Prostate gland (tissue), 2 donors: ENCODE data around the gene GRHL1.

Experiments used
- CTCF ChIP-seq, 4 experiments: fragments of 200-600 bp in 2 of 4; fragments of 450-650 bp in 2 of 4; sonication (generic) in 2 of 4; IDR thresholded peaks; 1 replicate in 3 of 4; 2 replicates in 1 of 4; pipeline ENCODE4 v1.5.1; 2016 to 2019; ENCODE audit warnings: antibody characterized with exemption in 4 of 4, mild to moderate bottlenecking in 2 of 4, moderate library complexity in 2 of 4
- POLR2A ChIP-seq: fragments of 450-650 bp; IDR thresholded peaks from one replicate; pipeline ENCODE4 v1.6.1; 2016; ENCODE audit warnings: antibody characterized with exemption, mild to moderate bottlenecking
- POLR2AphosphoS5 ChIP-seq: sonication (generic); formaldehyde crosslinking; IDR thresholded peaks from one replicate; pipeline ENCODE4 v1.6.1; 2017; ENCODE audit warnings: antibody characterized with exemption

- TF ChIP-seq POLR2A, result no peak
- no peak for TF ChIP-seq CTCF (IDR thresholded peaks at IDR 0.05)
- no peak for TF ChIP-seq POLR2AphosphoS5
These were observed 50.6 kb downstream of the GRHL1 start for GRCh38 chr2:10002109-10002508.
